Stimulated activated naive CD8-positive, alpha-beta T cell treated with anti-CD3 and anti-CD28 coated beads, Interleukin-15, Interleukin-2, amounts not matched to agents 100 U/mL and 50 U/mL, for 24 hours (primary cell): ENCODE results near the gene KCNB1.

Source experiments
- ATAC-seq: fragments of 150-1000 bp; cut with Tn5 transposase; one replicate; pipeline ENCODE4 v1.10.0; 2021
- DNase-seq: peaks from one replicate; pipeline ENCODE4 v3.0.0; 2021

Gene KCNB1

GRCh38 chr20:49469060-49469459 lies 13.4 kb downstream of the KCNB1 start:
- no peak for DNase-seq
- no peak for ATAC-seq

- no peak for ATAC-seq
- no peak for DNase-seq
Measured at GRCh38 chr20:49468412-49468811, 14.1 kb downstream of the KCNB1 start.

- no peak for ATAC-seq
- DNase-seq: no peak
Measured at GRCh38 chr20:49466114-49466912, 16.2 kb downstream of the KCNB1 start.

- ATAC-seq (no peak), DNase-seq (no peak)
Measured at GRCh38 chr20:49464556-49464955, 17.9 kb downstream of the KCNB1 start.

- ATAC-seq: no peak
- no peak for DNase-seq
Measured at GRCh38 chr20:49462626-49463025, 19.8 kb downstream of the KCNB1 start.

- ATAC-seq: no peak
- no peak for DNase-seq
Measured at GRCh38 chr20:49461894-49462620, 20.4 kb downstream of the KCNB1 start.

- ATAC-seq: no peak
- DNase-seq: no peak
Measured at GRCh38 chr20:49460916-49461315, 21.6 kb downstream of the KCNB1 start.

GRCh38 chr20:49460131-49460530 lies 22.3 kb downstream of the KCNB1 start:
- DNase-seq (no peak), ATAC-seq (no peak)

- DNase-seq (no peak), ATAC-seq (no peak)
Measured at GRCh38 chr20:49459684-49460083, 22.8 kb downstream of the KCNB1 start.

GRCh38 chr20:49457444-49457843 lies 25.0 kb downstream of the KCNB1 start:
- ATAC-seq: no peak

GRCh38 chr20:49456646-49457045 lies 25.8 kb downstream of the KCNB1 start:
- DNase-seq (no peak), ATAC-seq (no peak)

More at GRCh38 chr20:49457444-49457843, 25.0 kb downstream of the KCNB1 start:
- DNase-seq: no peak

- ATAC-seq (no peak), DNase-seq (no peak)
Measured at GRCh38 chr20:49455691-49456090, 26.8 kb downstream of the KCNB1 start.

GRCh38 chr20:49452011-49452482 lies 30.4 kb downstream of the KCNB1 start:
- ATAC-seq (no peak), DNase-seq (no peak)

- no peak for DNase-seq
- ATAC-seq: no peak
Measured at GRCh38 chr20:49450281-49450721, 32.2 kb downstream of the KCNB1 start.

GRCh38 chr20:49448917-49449316 lies 33.6 kb downstream of the KCNB1 start:
- no peak for ATAC-seq

GRCh38 chr20:49447946-49448809 lies 34.3 kb downstream of the KCNB1 start:
- DNase-seq (no peak), ATAC-seq (no peak)

More at GRCh38 chr20:49448917-49449316, 33.6 kb downstream of the KCNB1 start:
- no peak for DNase-seq

- no peak for ATAC-seq
- DNase-seq: no peak
Measured at GRCh38 chr20:49447364-49447763, 35.1 kb downstream of the KCNB1 start.

- no peak for ATAC-seq
- DNase-seq: no peak
Measured at GRCh38 chr20:49446808-49447207, 35.7 kb downstream of the KCNB1 start.

- no peak for ATAC-seq
- DNase-seq: no peak
Measured at GRCh38 chr20:49446080-49446479, 36.4 kb downstream of the KCNB1 start.

- ATAC-seq (no peak), DNase-seq (no peak)
Measured at GRCh38 chr20:49445176-49445575, 37.3 kb downstream of the KCNB1 start.

GRCh38 chr20:49444553-49444990 lies 37.9 kb downstream of the KCNB1 start:
- DNase-seq (no peak), ATAC-seq (peak; percentile 32)

- ATAC-seq (no peak), DNase-seq (no peak)
Measured at GRCh38 chr20:49437057-49437456, 45.4 kb downstream of the KCNB1 start.
